ENCODE measurements around the gene FCN1. TPM values are rescaled to one million over a fixed set of nuclear protein-coding genes. Genes with fewer than 3 reads are reported as not detected.

Gene FCN1
- total and polyA plus RNA-seq, 9 of the 15 experiments (the other 6 are each of a cell fraction or from before 2014, with no cell fraction given): not detected

DNA sequence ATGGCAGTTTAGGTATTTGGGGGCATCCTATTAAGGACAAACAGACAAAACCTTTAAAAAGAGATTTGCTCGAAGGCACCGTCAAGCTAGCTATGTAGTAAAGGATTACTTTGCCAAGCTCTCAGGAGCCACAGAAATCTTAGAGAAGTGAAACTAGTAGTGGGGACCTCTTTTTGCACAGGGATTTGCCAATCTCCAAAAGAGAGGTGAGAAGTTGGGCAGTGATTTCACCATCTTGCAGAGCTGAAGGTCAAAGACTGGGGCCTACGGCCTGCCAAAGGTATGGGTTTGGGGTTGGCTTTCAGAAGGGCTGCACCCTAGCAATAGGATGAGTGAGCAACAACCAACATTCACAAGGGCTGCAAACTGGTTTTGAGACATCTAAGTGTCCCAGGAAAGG lies 1.6 kb upstream of the FCN1 start:
- ChIA-PET CTCF (ENCODE audit: low intra/inter-chr PET ratio) (no interaction called here), POLR2A (no interaction called here)
- DNase-seq (ENCODE audit: extremely low read depth in 1 of 4, low spot score in 3 of 4): no peak
- H3K4me1 ChIP-seq (replicated peaks in 1 of 2; ENCODE audit: control insufficient read depth in 2 of 2, insufficient read depth in 2 of 2, low read length in 2 of 2): no peaks in the 10 kb centered on the region
- H3K9ac ChIP-seq (ENCODE audit: insufficient read depth in 1 of 2, low read depth in 2 of 2, low read length in 2 of 2): no peak overlapping the region
- in situ Hi-C loops (cut with MboI): no loop called here
- H2AFZ ChIP-seq (ENCODE audit: low read depth, low read length): no peak overlapping the region
- H3K36me3 ChIP-seq (ENCODE audit: control insufficient read depth, insufficient read depth, low read length): no peaks in the 10 kb centered on the region
- intact Hi-C loops (cut with micrococcal nuclease): no loop called here
- no peak overlapping the region for H3K4me2 ChIP-seq (ENCODE audit: insufficient read depth, low read length)
- H3K9me3 ChIP-seq (replicated peaks; ENCODE audit: control insufficient read depth, insufficient read depth, low read depth, low read length): no peaks in the 10 kb centered on the region
- no TSS peak for BruUV-seq (replicated peaks)
- H3K9me1 ChIP-seq (ENCODE audit: control insufficient read depth, insufficient read depth, low read length): no peaks in the 10 kb centered on the region
- no peak for FAIRE-seq
- H4K20me1 ChIP-seq (replicated peaks; ENCODE audit: control insufficient read depth, insufficient read depth, low read length): no peaks in the 10 kb centered on the region
- H3K27me3 ChIP-seq (ENCODE audit: control insufficient read depth in 2 of 2, insufficient read depth in 2 of 2, low read length in 2 of 2): peaks cover 0 to 16% of the 10 kb centered on the region in 2 experiments; a peak in 3 of 5 replicates
- 0% methylated on average over 3 of the region's 3 CpGs for WGBS (ENCODE audit: insufficient coverage, low coverage, missing lambda C conversion rate)
- no peaks in the 10 kb centered on the region for H3K79me2 ChIP-seq (ENCODE audit: control insufficient read depth, insufficient read depth, low read length)
- H3K4me3 ChIP-seq: no peak overlapping the region
- no peak overlapping the region for H3K27ac ChIP-seq (ENCODE audit: extremely low read depth, low read depth, low read length)
- ATAC-seq: no peak
- no peak for TF ChIP-seq RFX5 (IDR thresholded peaks at IDR 0.05; ENCODE audit: low read depth, low read length)
- TF ChIP-seq, protein P1, sequence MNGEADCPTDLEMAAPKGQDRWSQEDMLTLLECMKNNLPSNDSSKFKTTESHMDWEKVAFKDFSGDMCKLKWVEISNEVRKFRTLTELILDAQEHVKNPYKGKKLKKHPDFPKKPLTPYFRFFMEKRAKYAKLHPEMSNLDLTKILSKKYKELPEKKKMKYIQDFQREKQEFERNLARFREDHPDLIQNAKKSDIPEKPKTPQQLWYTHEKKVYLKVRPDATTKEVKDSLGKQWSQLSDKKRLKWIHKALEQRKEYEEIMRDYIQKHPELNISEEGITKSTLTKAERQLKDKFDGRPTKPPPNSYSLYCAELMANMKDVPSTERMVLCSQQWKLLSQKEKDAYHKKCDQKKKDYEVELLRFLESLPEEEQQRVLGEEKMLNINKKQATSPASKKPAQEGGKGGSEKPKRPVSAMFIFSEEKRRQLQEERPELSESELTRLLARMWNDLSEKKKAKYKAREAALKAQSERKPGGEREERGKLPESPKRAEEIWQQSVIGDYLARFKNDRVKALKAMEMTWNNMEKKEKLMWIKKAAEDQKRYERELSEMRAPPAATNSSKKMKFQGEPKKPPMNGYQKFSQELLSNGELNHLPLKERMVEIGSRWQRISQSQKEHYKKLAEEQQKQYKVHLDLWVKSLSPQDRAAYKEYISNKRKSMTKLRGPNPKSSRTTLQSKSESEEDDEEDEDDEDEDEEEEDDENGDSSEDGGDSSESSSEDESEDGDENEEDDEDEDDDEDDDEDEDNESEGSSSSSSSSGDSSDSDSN (IDR thresholded peaks at IDR 0.05; ENCODE audit: borderline replicate concordance in 1 of 2, low read depth in 2 of 2, low read length in 2 of 2): no peak
- TF ChIP-seq ELK3 (CRISPR knock-in tag; IDR thresholded peaks at IDR 0.05): no peak
- TF ChIP-seq ZNF23 (CRISPR knock-in tag; IDR thresholded peaks at IDR 0.05): no peak
- no peak for TF ChIP-seq TBL1XR1 (IDR thresholded peaks at IDR 0.05; ENCODE audit: low read length in 2 of 2)
- no peak for TF ChIP-seq PRDM10 (IDR thresholded peaks at IDR 0.05; ENCODE audit: partially characterized antibody)
- TF ChIP-seq, protein P2, sequence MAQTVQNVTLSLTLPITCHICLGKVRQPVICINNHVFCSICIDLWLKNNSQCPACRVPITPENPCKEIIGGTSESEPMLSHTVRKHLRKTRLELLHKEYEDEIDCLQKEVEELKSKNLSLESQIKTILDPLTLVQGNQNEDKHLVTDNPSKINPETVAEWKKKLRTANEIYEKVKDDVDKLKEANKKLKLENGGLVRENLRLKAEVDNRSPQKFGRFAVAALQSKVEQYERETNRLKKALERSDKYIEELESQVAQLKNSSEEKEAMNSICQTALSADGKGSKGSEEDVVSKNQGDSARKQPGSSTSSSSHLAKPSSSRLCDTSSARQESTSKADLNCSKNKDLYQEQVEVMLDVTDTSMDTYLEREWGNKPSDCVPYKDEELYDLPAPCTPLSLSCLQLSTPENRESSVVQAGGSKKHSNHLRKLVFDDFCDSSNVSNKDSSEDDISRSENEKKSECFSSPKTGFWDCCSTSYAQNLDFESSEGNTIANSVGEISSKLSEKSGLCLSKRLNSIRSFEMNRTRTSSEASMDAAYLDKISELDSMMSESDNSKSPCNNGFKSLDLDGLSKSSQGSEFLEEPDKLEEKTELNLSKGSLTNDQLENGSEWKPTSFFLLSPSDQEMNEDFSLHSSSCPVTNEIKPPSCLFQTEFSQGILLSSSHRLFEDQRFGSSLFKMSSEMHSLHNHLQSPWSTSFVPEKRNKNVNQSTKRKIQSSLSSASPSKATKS (CRISPR knock-in tag; IDR thresholded peaks at IDR 0.05): no peak
- TF ChIP-seq NELFE (IDR thresholded peaks at IDR 0.05; ENCODE audit: insufficient read depth, insufficient read length): no peak
- no peak for TF ChIP-seq CBFA2T2 (conservative IDR thresholded peaks at IDR 0.05)
- no peak for TF ChIP-seq ZNF551 (CRISPR knock-in tag; IDR thresholded peaks at IDR 0.05)
- TF ChIP-seq ZNF212 (CRISPR knock-in tag; IDR thresholded peaks at IDR 0.05): no peak
- TF ChIP-seq MTA1 (IDR thresholded peaks at IDR 0.05; ENCODE audit: borderline replicate concordance): no peak
